ENCODE data around the gene PTPRQ.
"Not testable (repeated sequence)": the region's sequence is repeated elsewhere in the genome, so short reads cannot be mapped to it uniquely, and the experiment has no call there.

PTPRQ gene

DNA sequence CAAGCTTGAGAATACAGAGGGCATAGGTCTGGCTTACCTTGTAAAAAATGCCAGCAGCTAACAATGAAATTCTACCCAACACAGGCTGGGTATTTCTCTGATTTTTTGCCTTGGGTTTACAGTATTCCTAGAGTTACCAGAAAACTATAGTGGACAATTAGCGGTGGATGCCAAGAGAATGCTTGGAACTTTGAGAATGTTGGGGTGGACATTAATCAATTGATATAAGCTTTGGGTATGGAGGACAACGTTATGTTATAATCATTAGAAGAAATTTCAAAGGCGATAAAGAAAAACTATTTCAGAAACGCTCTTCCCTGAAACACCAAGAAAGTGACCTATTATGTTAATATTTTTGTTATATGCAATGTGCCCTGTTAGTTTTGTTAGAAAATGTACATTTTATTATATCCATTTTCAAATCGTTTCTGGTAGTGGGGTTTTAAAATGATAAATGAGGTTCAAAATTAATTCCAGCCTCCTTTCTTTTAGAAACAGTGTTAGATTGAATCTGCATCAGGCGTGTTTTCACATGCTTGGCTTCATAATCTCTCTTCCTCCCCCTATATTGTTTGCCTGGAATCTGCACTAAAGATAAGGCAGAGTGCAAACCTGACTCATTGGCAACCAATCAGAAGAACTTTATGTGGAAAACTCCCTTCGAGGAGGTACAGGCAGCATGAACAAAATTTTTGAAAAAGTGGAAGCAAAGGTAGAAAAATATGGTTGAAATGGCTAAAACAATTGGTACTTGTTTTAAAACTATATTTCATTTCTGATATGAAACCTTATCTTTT, 1.4 kb upstream of the PTPRQ start:
- Mint-ChIP-seq H3K4me1 (no peaks in the 10 kb centered on the region), H3K9me3 (peaks cover 5% of the 10 kb centered on the region), H3K27me3 (no peaks in the 10 kb centered on the region), H3K4me3 (no peak overlapping the region), H3K27ac (no peak overlapping the region), H3K36me3 (no peaks in the 10 kb centered on the region)

DNA sequence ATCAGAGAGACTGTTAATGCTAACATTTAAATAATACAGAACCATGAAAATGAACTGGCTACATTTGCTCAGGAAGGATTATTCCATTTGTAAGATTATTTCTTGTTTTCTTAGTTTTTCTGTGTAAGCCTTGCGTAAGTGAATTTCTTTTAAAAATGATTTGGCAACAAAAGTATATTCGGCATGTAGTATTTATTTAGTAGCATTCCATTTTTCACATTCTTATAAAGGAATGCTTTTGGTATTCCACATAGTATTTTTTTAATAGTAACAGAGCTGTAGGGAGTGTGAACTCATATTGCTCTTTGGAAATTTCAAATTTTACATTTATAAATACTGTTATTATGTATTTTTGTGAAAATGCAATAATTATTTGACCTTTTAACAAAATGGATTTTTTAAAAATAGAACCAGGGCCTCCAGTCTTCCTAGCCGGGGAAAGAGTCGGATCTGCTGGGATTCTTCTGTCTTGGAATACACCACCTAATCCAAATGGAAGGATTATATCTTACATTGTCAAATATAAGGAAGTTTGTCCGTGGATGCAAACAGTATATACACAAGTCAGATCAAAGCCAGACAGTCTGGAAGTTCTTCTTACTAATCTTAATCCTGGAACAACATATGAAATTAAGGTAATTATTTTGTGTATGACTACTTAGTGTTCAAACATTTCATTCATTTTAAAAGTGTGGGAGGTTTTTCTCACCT, 1.2 kb downstream of the PTPRQ start:
- no peak overlapping the region for H3K4me3 Mint-ChIP-seq
- no peaks in the 10 kb centered on the region for H3K36me3 Mint-ChIP-seq
- H3K27me3 Mint-ChIP-seq = no peaks in the 10 kb centered on the region
- H3K27ac Mint-ChIP-seq = no peak overlapping the region
- peaks cover 5% of the 10 kb centered on the region for H3K9me3 Mint-ChIP-seq
- no peaks in the 10 kb centered on the region for H3K4me1 Mint-ChIP-seq

DNA sequence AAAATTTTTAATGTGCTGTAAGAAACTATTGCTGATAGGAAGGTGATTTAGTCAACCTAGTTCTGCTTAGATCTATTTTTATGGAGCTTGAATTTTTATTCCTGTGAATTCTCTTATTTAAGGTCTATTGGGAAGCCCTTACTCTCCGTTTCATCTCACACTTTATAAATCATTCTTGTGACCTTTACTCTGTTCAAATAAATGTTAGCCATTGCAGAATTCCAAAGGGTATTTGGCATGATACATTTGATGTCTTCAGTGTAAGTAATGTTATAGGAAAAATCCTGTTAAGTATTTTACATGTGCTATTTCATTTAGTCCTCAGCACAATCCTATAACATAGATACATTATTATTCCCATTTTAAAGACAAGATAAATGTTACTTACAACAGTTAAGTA, 12.5 kb downstream of the PTPRQ start:
- Mint-ChIP-seq H3K9me3 (no peaks in the 10 kb centered on the region), H3K4me3 (no peak overlapping the region), H3K36me3 (no peaks in the 10 kb centered on the region), H3K27me3 (no peaks in the 10 kb centered on the region), H3K27ac (no peak overlapping the region), H3K4me1 (no peaks in the 10 kb centered on the region)

DNA sequence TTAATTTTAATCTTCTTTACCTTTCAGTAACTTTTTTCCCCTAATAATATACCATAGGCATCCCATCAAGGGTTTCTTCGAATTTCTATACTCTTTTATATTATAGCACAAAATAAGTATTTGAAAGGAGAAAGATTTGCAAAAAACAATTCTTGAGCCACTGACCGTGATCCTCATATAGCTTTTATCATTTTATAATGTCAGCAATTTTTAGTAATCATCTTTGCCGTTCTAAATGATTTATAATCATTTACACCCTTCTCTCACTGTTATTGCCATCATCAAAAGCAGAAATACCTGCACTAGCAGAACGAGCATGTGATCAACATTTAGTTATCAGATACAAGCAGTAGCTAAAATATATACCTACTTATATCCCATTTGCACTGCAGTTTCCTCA, 16.9 kb downstream of the PTPRQ start:
- no peaks in the 10 kb centered on the region for H3K36me3 Mint-ChIP-seq
- H3K27me3 Mint-ChIP-seq = no peaks in the 10 kb centered on the region
- H3K4me1 Mint-ChIP-seq = no peaks in the 10 kb centered on the region
- no peak overlapping the region for H3K27ac Mint-ChIP-seq
- H3K4me3 Mint-ChIP-seq = no peak overlapping the region
- H3K9me3 Mint-ChIP-seq = no peaks in the 10 kb centered on the region

DNA sequence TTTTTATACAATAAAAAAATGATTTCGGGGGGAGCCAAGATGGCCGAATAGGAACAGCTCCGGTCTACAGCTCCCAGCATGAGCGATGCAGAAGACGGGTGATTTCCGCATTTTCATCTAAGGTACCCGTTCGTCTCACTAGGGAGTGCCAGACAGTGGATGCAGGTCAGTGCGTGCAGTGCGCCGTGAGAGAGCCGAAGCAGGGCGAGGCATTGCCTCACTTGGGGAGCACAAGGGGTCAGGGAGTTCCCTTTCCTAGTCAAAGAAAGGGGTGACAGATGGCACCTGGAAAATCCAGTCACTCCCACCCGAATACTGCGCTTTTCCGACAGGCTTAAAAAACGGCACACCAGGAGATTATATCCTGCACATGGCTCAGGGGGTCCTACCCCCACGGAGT, 17.8 kb downstream of the PTPRQ start:
- H3K36me3 Mint-ChIP-seq, H3K4me1 Mint-ChIP-seq, H3K9me3 Mint-ChIP-seq, H3K27ac Mint-ChIP-seq, H3K27me3 Mint-ChIP-seq, H3K4me3 Mint-ChIP-seq: not testable (repeated sequence)

DNA sequence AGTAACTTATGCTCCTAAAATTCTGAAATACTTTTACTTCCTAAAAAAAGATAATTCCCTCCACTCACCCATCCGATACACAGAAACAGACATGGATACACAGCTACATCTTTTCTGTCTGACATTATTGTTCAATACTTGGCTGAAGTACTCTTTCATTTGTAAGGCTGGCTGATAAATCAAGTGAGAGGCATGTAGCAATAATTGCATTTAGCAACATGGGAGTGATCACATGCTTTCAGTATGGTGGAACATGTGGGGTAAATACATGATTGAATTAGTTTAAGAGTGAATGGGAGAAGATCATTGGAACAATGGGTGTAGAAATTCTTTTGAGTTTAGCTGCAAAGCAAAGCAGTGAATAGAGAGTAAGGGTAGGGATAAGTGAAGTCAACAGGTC, 25.6 kb downstream of the PTPRQ start:
- H3K4me1 Mint-ChIP-seq = no peaks in the 10 kb centered on the region
- no peak overlapping the region for H3K4me3 Mint-ChIP-seq
- H3K27ac Mint-ChIP-seq = no peak overlapping the region
- H3K36me3 Mint-ChIP-seq = no peaks in the 10 kb centered on the region
- H3K9me3 Mint-ChIP-seq = no peaks in the 10 kb centered on the region
- H3K27me3 Mint-ChIP-seq = no peaks in the 10 kb centered on the region

DNA sequence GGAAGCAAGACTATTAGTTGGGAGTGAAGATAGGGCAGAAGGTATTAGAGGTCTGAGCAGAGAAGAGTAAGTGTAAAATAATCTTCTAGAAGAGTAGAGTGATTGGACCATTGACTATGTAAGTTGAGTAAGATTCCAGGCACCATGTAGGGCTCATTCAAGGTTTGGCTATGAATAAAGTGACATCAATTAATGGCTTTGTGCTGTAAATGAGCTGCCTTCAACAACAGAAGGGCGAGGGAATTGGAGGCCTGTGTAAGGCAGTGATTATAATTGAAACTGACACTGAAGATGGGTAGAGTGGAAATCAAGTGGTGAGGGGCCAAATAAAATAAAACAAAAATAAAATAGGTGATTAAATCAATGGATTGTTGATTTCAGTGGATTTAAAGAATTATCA, 26.4 kb downstream of the PTPRQ start:
- no peak overlapping the region for H3K27ac Mint-ChIP-seq
- no peaks in the 10 kb centered on the region for H3K9me3 Mint-ChIP-seq
- H3K27me3 Mint-ChIP-seq = no peaks in the 10 kb centered on the region
- H3K4me3 Mint-ChIP-seq = no peak overlapping the region
- no peaks in the 10 kb centered on the region for H3K36me3 Mint-ChIP-seq
- no peaks in the 10 kb centered on the region for H3K4me1 Mint-ChIP-seq

DNA sequence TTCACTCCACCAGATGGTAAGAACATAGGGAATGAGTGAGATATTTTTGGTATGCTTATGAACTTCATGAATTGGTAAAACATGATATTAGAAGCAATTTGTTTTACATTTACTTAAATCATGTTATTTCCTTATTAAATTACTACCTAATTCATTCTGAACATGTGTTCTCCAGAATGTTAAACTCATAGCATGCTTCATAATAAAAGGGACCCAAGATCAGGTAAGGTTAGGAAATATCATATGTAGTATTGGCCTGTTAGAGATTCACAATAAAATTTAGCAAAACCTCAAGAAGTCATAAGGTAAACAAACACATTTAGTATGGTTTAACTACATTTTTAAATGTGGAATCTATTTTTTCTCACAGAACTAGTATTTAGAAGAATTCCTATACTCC, 28.2 kb downstream of the PTPRQ start:
- Mint-ChIP-seq H3K4me3 (no peak overlapping the region), H3K27me3 (no peaks in the 10 kb centered on the region), H3K4me1 (no peaks in the 10 kb centered on the region), H3K9me3 (peaks cover 9% of the 10 kb centered on the region), H3K36me3 (no peaks in the 10 kb centered on the region), H3K27ac (no peak overlapping the region)

DNA sequence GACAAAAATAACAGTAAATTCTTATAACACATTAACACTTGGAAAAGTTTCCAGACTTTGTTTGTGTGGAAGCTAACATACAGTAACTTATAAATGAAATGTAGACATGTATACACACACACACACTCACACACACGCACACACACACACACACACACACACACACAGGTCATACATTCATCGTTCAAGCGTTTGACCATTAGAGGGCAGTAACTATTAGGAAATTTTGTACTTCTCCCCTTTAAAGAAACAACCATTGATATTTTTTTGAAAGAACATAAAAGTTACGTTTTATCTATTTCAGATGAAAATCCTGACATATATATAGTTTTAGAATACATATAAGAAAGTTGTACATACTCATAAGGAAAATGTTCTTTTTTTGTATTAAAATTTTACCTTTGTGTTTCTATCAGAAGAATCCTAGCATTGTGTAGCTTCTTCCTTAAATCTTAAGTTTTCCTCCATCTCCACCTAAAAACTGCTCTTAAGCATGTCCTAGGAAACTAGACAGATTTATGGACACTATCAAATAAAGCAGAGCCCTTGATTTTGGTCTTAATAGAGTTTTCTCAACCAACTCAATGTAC, 29.0 kb downstream of the PTPRQ start:
- no peaks in the 10 kb centered on the region for H3K4me1 Mint-ChIP-seq
- no peaks in the 10 kb centered on the region for H3K36me3 Mint-ChIP-seq
- no peak overlapping the region for H3K4me3 Mint-ChIP-seq
- peaks cover 9% of the 10 kb centered on the region for H3K9me3 Mint-ChIP-seq
- no peak overlapping the region for H3K27ac Mint-ChIP-seq
- no peaks in the 10 kb centered on the region for H3K27me3 Mint-ChIP-seq

DNA sequence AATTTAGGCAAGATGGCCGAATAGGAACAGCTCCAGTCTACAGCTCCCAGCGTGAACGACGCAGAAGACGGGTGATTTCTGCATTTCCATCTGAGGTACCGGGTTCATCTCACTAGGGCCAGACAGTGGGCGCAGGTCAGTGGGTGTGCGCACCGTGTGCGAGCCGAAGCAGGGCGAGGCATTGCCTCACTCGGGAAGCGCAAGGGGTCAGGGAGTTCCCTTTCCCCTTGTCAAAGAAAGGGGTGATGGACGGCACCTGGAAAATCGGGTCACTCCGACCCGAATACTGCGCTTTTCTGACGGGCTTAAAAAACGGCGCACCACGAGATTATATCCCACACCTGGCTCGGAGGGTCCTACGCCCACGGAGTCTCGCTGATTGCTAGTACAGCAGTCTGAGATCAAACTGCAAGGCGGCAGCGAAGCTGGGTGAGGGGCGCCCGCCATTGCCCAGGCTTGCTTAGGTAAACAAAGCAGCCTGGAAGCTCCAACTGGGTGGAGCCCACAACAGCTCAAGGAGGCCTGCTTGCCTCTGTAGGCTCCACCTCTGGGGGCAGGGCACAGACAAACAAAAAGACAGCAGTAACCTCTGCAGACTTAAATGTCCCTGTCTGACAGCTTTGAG, 33.6 kb downstream of the PTPRQ start:
- H3K36me3 Mint-ChIP-seq, H3K27me3 Mint-ChIP-seq, H3K4me1 Mint-ChIP-seq, H3K4me3 Mint-ChIP-seq, H3K9me3 Mint-ChIP-seq, H3K27ac Mint-ChIP-seq: not testable (repeated sequence)

DNA sequence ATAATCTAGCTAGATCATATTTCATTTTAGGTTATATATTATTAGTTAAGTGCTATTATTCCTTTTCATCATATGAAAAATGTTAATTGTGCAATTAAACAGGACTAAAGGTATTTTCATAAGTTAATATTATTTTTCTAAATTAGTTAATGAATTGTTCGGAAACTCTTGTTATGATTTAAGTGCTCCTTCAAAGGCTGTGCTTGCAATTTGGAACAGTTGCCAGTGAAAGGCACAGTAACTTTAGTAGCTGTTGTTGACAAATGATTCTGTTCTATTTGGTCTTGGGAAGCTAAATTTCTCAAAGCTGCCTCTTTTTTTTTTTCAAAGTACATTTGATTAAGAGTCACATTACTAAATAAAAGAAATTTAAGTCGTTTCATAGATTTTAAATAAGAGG, 40.7 kb downstream of the PTPRQ start:
- no peaks in the 10 kb centered on the region for H3K4me1 Mint-ChIP-seq
- H3K36me3 Mint-ChIP-seq = no peaks in the 10 kb centered on the region
- H3K27ac Mint-ChIP-seq = no peak overlapping the region
- H3K9me3 Mint-ChIP-seq = no peaks in the 10 kb centered on the region
- no peaks in the 10 kb centered on the region for H3K27me3 Mint-ChIP-seq
- H3K4me3 Mint-ChIP-seq = no peak overlapping the region

DNA sequence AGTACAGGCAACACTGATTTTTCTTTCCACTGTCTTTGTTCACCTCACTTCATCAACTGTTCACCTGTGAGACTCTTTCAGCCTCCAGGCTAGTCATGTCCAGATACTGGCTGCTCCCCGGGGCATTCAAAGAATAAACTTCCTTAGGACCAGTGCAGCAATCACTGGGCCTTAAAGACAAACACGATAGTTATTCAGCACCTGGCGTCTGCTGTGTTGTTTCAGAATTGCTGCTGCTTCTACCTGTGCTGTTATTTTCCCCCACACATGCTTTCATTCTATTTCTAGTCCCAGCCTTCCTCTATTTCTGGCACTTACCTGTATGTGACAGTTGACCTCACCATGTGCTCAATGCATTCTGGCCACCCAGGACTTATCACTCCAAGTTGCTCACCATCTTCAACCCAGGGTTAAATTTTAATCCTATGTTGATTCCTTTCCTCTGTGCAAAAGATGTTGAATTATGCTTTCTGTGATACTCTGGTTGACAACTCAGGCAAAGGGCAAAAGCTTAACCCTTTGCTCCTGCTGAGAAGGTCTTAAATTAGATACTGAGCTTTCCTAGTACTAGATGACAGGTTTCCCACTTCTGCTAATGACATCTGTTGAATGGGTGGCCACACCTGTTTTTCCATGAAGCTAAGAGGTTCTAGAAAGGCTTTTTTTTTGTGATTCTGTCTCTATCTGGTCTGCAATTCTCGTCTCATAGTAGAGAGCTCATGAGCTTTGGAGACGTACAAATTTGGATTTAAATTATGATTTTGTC, 41.4 kb downstream of the PTPRQ start:
- no peak overlapping the region for H3K4me3 Mint-ChIP-seq
- no peaks in the 10 kb centered on the region for H3K4me1 Mint-ChIP-seq
- no peak overlapping the region for H3K27ac Mint-ChIP-seq
- H3K36me3 Mint-ChIP-seq = no peaks in the 10 kb centered on the region
- H3K9me3 Mint-ChIP-seq = no peaks in the 10 kb centered on the region
- H3K27me3 Mint-ChIP-seq = no peaks in the 10 kb centered on the region

DNA sequence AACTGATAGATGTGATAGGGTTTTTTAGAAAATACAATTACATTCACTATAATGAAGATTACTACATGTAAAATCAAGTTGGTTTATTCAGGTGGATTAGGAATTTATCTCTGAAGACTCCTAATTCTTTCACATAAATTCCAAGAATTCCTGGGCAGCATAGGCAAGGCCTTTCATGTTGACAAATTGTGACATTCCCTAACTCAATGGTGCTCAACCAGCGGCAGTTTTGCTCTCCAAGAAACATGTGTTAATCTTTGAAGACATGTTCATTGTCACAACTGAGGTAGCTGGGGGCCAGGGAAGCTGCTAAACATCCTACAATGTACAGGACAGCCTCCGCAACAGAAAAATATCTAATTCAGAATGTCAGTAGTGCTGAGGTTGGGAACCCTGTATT, 46.3 kb downstream of the PTPRQ start:
- Mint-ChIP-seq H3K4me3 (no peak overlapping the region), H3K9me3 (no peaks in the 10 kb centered on the region), H3K36me3 (no peaks in the 10 kb centered on the region), H3K4me1 (no peaks in the 10 kb centered on the region), H3K27me3 (no peaks in the 10 kb centered on the region), H3K27ac (no peak overlapping the region)

DNA sequence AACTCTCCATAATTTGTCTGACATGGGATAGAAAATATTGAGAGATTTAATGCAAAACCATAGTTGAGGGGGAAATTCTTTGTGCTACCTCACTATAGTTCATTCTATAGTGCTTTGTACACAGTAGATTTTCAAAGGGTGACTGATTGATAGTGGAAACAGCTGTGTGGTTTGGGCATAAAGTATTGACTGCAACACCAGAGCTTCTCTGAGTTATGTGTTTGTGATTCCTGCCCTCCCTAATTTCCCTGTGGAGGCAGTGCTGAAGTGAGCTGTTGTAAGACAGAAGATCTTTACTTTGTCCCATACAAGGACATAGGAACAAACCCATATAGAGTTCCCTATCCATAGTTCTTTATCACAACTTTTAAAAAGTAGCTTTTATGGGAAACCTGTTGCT, 47.1 kb downstream of the PTPRQ start:
- Mint-ChIP-seq H3K9me3 (no peaks in the 10 kb centered on the region), H3K36me3 (no peaks in the 10 kb centered on the region), H3K27ac (no peak overlapping the region), H3K4me1 (no peaks in the 10 kb centered on the region), H3K27me3 (no peaks in the 10 kb centered on the region), H3K4me3 (no peak overlapping the region)

DNA sequence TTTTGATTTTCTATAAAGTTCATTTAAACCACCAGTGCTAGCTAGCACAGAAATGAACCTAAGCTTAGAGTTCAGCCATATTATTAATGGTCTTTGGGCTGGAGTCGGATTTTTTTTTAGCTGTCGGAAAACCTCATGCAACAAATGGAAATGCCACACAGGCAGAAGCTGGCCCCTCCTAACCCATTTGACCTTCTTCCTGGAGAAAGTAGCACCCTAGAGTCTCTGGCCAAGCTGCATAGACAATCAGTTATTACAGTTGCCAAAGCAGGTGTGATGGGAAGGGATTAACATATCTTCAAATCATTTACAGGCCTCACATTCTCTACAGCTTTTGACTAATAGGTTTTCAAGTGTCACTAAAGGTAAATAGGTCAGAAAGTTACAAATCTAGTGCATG, 49.4 kb downstream of the PTPRQ start:
- Mint-ChIP-seq H3K4me1 (no peaks in the 10 kb centered on the region), H3K9me3 (no peaks in the 10 kb centered on the region), H3K4me3 (no peak overlapping the region), H3K36me3 (no peaks in the 10 kb centered on the region), H3K27ac (no peak overlapping the region), H3K27me3 (no peaks in the 10 kb centered on the region)
